GM04503 (cell line): ENCODE data around the gene MFF.
A peak's percentile ranks its signal among the peaks of the same experiment; 100 is the strongest.
"Not testable (repeated sequence)": the region's sequence is repeated elsewhere in the genome, so short reads cannot be mapped to it uniquely, and the experiment has no call there.

Source experiments
- DNase-seq: peaks from one replicate; pipeline ENCODE4 v3.0.0-alpha.2; 2012; ENCODE audit warnings: low read depth

Gene MFF

DNA sequence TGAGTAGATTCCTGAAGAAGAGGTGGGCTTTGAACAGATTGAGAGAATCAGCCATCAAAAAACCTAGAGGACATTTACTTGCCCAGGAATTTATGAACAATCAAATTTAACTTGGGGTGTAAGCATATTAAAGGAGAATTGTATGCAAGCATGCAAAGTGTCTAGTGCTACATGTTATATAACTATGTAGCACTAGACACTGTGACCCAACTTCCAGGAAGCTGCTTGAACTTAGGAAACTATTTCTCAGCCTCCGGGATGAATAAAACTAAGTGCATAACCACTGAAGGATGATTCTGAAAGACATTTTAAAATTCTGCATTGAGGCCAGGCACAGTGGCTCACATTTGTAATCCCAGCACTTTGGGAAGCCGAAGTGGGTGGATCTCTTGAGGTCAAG, 12.4 kb downstream of the MFF start:
- no peak for DNase-seq

DNA sequence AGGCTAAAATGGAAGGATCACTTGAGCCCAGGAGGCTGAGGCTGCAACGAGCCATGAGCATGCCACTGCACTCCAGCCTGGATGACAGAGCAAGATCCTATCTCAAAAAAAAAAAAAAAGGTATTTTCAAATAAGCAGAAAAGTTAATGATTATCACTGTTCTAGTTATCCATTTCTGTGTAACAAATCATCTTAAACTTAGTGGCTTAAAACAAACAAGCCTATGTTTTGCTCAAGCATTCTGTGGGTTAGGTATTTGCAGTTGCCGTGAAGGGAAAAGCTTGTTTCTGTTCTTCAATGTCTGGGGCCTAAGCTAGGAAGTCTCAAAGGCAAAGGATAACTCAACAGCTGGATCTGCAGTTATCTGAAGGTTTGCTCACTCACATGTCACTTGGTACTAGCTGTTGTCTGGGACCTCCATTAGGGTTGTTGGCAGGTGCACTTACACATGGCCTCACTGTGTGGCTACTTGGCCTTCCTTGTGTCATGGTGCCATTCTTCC, 14.1 kb downstream of the MFF start:
- no peak for DNase-seq

DNA sequence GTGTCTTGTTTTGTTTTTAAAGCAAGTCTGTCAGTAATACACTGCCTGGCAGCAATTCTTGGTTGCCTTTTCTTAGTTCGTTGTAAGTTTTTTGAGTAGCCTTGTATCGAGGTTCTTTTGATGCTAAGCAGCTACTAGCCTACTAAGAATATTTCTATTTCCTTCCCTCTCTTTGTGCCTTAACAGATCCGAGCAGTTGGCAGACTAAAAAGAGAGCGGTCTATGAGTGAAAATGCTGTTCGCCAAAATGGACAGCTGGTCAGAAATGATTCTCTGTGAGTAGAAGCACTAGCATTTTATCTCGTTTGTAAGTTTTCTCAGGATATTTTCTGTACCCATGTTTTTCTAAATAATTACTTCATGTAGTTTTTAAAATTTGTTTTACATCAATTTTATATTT, 15.1 kb downstream of the MFF start:
- no peak for DNase-seq

DNA sequence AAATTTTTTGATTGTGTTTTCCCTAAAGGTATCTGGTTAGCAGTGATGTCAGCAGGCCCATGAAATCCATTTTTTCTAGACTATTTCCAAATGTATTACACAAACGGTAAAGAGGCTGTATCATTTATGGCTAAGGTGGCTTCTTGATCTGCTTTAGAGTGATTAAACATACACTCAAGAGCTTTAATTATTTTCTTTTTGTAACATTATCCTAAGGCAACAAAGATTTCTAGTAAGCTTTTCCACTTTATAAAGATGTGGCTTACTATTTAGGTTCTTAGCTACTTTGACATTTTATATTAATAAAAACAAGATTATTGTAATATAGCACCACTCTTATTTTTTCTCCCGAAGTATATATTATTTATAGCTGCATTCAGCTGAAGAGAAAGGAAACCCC, 16.5 kb downstream of the MFF start:
- no peak for DNase-seq

DNA sequence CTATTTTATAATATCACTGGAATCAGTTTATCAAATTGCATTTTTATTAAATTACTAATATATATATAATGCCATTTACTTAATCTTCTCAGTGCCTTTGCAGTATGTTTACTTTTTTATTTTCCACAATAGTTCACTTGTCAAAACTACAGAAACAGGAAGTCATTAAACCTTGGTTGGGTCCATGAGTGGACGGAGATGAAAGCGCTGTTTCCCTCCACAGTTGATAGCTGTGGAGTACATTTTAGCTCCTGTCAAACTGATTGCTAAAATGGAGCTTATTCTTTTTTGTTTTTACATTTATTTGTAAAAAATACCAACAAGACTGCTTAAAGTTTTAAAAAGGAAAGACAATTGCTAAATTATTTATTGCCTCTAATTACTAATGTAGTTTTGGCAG, 19.2 kb downstream of the MFF start:
- no peak for DNase-seq

DNA sequence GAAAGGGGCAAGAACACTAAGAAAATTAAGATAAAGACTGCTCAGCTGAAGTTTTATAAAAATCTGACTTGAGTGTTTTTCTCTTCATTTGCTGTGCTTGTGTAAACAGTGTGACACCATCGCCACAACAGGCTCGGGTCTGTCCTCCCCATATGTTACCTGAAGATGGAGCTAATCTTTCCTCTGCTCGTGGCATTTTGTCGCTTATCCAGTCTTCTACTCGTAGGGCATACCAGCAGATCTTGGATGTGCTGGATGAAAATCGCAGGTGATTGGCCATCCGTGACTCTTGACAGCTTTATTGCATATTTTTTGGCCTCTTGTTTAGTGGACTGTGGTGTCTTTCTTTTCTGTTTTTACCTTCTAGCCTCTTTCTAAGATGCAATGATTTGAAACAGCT, 22.1 kb downstream of the MFF start:
- DNase-seq = no peak

DNA sequence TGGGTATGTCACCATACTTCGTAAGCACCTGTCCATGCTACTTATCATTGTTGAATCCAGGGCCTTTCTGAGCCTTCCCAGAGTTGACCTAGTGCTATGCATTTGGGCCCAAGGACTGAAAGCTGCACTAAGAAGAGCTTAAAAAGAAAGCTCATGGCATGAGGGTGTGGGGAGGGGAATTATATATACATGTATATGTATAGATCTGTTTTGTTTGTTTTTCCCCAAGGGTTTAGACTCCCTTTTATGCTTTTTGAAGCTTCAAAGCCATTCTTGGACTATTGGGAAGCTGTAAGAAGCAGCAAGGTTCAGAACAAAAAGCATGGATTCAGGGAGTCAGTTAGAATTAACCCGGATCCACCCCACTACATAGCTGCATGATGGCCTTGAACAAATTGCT, 23.3 kb downstream of the MFF start:
- DNase-seq = no peak

DNA sequence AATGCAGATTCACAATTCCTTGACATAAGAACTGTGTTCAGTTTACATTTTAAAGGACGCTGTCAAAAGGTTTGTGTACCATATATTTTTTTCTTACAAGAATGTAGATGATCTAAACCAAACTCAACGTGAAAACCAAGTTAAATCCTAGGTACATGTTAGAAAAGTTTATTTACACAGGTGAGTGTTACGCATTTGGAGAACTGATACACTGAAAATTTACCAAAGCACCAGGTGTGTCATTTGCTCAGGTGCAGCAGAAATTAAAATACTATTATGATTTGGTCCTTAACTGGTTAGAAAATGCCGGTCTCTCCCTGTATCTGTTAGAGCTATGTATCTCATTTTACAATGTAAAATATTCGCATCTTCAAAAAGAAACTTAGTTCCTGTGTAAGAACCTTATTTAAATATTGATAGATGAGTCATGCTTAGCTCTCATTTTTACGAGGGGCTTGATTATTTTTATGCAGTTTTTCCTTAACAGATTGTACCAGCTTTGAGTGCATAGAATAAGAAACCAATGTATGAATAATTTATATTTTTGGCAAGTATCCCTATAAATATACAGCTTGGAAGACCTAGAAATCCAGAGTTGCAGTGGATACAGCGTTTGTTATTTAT, 25.1 kb downstream of the MFF start:
- DNase-seq = no peak

DNA sequence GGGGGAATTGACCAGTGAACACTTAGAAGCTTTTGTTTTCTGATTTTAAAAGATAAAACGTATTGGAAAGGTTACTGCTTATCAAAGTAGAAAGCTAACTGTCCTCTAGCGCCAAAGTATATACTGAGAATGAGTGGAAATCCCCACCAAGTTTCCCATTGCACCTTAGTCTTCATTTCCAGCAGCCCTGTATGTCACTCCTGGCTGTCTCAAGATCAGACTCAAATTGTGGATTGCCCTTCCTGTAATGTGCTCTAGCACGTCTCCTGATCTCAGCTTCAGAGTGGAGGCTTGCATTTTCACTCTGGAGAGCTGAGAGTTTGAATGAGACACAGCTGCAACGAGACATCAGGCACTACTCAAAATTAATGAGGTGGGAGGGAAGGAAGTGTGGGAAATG, 26.6 kb downstream of the MFF start:
- DNase-seq = no peak

DNA sequence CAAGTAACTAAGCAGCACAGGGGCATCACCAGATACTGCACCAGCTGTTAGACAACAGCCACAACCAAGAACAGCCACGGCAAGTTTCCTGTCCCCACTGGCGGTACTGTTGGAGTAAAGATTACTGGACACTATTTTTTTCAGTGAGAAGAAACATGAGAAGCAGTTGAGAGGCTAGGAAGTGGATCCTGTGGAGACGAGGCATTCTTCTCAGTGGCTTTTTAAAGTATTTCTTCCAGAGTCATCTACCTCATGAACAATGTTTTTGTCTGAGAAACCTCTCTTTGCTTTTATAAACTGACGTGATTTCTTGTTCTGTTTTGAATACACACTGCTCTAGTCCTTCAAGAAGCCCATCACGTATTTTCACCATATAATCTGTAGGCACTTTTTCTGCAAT, 35.3 kb downstream of the MFF start:
- no peak for DNase-seq

DNA sequence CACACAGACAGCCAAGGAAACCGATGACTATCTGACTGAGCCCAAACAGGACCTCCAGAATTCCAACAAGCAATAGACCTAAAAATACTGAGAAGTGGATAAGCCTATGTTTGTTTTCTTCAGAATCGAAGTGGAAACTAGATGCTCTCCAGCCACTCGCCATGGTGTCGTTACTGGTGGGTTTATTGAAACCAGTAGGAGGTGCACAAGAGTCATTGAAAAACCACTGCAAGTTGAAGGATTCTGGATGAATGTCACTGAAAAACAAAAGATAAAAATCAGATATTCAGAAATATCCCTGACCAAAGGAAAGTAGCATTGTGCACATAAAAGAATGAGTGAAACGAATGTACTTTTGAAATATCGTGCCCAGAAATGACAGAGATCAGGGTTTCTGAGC, 38.7 kb downstream of the MFF start:
- no peak for DNase-seq

DNA sequence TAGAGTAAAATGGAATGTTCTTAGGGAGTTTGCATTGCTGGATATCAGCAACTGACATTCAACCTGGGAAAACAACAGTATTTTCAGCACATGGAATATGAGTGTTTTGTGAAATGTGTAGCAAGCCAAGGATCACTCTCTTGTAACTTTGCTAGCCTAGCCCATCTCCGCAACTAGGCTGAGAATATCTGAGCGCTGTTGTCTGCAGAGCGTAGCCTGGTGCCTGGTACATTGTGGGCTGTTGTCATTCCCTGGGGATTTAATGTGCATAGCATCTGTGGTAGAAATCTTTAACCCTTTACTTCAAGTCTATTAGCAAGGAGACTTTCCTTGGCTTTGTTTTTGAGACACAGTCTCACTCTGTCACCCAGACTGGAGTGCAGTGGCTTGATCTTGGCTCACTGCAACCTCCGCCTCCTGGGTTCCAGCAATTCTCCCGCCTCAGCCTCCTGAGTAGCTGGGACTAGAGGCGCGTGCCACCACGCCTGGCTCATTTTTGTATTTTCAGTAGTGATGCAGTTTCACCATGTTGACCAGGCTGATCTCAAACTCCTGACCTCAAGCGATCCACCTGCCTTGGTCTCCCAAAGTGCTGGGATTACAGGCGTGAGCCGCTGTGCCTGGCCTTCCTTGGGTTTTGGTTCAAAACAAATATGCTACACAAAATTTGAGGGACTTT, 39.7 kb downstream of the MFF start:
- not testable (repeated sequence) for DNase-seq

DNA sequence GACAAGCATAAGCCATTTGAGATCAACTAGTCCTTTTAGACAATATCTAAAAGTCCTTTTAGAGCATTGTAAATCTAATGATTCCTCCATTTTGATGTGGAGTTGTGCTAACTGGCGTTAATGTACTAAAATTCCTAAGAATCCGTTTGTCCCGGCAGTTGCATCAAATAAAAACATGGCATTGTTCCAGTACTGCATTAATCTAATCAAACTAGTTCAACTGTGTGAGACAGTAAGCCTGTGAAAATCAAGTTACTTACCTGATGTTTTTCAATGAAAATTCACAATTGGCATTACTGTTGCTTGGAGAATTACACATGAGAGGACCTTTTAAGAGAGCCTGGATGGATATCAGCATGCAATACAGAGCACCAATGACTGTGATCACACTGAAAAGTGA, 40.8 kb downstream of the MFF start:
- no peak for DNase-seq

DNA sequence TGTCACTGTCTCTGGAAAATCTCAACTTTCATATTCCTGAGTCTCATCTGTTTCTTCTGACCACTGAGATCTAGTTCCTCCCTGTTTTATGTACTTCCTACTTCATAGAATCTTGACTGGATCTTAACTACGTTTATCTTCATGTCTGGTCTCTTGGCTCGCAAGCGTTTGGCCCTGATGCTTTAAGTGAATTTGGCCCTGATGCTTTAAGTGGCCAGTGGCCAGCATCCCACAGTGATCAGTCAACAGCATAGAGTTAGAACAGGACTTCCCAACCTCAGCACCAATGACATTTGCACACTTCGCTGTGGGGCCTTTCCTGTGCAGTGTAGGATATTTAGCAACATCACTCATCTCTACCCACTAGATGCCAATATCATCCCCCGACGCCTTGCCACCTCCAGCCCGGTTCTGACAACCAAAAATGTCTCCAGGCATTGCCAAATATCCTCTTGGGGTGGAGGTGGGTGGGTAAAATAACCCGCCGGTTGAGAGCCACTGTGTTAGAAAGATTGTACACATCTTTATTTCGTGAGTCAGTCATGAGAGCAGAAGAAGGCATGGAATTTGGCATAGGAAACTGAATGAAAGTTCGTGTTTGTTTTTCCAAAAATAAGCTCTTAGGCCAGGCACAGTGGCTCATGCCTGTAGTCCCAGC, 41.8 kb downstream of the MFF start:
- peak; percentile 64 for DNase-seq

DNA sequence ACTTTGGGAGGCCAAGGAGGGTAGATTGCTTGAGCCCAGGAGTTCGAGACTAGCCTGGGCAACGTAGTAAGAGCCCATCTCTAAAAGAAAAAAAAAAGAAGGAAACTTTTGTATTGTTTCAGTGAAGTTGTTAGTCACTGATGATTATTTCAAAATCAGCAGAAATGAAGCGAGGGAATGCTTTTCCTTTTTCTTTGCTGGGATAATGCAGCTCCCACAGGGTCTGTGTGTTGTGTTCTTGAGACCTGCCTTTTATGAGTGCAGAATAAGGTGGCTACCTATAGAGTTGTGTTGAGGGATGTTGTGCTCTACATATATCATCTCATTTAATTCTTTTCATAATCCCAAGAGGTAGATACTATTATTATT, 42.4 kb downstream of the MFF start:
- DNase-seq = no peak

DNA sequence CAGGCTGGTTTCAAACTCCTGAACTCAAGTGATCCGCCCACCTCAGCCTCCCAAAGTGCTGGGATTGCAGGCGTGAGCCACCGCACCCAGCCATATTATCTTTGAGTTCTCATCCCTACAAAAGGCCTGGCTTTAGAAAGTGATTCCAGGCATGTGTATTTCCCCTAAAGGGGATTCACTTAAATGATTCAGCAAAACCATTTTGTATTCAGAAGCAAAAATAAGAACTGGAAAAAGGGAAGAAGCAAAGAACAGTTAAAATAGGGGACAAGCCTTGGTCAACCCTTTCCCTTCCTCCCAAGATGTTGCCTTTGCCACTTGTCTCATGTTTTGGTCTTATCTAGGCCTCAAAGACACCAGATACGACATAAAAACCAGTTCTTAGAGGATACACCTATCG, 43.5 kb downstream of the MFF start:
- no peak for DNase-seq

DNA sequence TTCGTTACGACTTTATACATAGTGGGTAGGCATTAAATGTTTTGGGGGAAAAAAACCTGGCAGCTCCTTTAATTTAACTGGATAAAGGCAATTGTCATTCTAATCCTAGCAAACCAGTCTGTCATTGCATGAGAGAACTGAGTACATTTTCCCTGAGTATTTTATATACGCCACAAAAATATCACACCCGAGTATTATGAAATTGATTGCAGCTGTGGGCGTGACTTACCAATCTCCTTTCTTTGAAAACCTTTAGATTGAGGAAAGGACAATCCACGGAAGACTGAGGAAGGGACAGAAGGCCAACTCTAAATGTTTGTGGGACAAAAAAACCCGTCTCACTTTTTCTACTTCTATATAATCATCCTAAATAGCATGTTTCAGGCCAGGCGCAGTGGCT, 45.0 kb downstream of the MFF start:
- no peak for DNase-seq

DNA sequence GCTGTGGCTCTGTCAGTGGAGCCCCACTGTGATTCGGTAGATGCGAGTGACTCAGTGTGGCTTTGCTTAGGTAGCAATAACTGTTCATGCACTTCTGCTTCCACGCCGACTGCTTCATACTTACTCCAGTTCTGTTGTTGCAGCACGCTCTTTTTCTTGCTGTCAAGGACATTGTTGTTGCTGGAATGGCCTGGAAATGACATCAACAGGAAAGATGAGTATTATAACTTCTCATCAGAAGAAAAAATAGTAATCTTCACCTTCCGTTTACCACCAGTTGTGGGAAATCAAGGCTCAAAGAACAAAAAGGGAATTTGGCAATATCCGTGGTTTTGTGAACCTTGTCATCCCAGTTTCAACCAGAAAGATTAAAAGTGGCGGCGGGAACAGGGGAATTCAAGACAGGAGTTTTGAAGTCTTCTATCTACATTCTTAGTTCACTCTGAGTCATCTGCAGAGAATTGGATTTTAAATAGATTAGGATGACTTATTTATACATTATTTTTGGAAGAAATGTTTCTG, 45.8 kb downstream of the MFF start:
- no peak for DNase-seq

DNA sequence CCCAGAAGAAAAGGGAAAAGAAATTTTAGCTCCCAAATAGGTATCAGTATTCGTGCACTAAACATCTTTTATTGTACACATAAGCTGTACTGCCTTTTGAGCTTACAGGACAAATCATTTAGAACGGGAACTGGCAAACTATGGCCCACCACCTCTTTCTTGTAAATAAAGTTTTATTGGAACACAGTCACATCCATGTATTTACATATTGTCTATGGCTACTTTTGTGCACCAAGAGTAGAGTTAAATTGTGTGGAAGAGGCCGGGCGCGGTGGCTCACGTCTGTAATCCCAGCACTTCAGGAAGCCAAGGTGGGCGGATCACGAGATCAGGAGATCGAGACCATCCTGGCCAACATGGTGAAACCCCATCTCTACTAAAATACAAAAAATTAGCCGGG, 48.3 kb downstream of the MFF start:
- DNase-seq = no peak

DNA sequence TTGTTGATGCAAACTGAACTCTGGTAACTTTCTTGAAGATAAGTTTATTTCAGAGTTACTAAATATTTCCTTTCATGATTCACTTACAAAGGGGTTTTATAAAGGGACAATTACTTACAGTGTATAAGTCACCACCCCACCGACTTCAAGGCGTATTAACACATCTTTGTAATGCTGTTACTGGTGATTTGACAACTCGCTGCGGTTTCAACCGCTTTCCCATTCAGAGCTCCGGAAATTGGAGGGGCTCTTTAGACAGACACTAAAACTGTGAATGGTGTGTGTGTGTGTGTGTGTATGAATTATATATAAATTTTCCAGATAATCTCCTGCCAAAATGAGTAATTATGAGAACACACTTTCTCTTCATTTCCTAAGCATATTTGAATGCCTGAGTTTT, 49.1 kb downstream of the MFF start:
- no peak for DNase-seq

DNA sequence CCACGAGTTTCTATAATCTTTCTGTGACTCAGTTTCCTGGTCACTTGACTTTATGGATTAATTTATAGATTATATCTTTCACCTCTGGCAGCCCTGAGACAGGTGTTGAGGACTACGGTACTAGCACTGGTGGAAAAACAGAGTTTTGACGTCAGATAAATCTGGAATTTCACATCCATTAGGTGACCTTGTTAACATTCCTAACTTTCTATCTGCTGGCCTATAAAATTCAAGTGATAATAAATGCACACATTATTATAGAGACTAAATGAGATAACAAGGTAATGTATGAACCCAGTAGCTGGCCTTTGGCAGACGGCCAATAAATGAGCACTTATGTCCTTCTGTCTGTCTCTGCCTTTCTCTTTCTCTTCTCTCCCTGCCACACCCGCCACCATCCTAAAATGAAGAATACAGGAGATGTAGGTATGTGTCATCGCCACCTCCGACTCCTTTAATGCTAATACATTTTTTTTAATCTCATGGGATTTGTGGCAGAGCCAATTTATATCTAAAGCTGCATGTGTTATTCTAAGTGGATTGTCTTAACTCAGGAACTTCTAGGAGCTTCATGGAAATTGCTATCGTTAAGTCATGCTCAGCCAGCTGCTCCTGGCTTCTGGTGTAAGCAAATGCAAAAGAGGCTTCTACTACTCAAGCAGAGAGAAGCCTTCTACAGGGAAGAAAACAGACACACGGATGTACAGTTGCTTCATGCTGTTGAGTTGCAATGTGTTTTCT, 51.8 kb downstream of the MFF start:
- no peak for DNase-seq

DNA sequence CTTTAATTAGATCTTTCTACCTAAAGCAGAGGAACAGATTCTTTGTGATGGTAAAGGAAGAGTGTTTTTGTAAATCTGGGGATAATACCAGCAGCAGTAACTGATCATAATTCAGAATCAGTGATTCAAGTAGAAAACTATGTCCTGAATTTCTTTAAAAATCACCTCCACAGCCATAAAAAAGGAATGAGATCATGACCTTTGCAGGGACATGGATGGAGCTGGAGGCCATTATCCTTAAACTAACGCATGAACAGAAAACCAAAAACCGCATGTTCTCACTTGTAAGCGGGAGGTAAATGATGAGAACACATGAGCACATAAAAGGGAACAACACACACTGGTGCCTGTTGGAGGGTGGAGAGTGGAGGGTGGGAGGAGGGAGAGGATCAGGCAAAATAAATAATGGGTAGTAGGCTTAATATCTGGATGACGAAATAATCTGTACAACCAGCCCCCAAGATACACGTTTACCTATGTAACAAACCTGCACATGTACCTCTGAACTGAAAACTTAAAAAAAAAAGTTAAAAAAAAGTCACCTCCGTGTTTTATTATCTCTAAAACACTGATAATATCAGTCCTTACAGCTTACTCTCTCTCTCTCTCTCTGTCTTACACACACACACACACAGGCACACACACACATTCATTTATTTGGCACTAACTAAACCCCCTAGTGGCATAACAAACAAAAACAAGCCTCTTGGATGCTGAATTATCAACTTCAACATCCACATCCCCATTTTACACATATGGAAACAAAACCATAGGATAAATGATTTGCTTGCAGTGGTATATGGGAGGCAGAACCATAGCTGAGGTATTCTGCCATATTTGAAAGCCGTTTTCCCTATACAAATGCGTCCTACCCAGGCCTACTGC, 52.7 kb downstream of the MFF start:
- DNase-seq = no peak
